ENCODE results near the gene ETV6.

Gene ETV6

GRCh38 chr12:11782914-11783420 lies 133.5 kb downstream of the ETV6 start:
- Histone ChIP-seq H3K18ac (ENCODE audit: low read length) (no peak overlapping the region), H3K4me3 (ENCODE audit: low read length) (no peak overlapping the region), H3K27ac (ENCODE audit: low read depth, low read length) (no peak overlapping the region), H2BK120ac (ENCODE audit: low read depth, low read length) (no peak overlapping the region), H3K79me2 (ENCODE audit: control insufficient read depth, insufficient read depth, low read length) (no peaks in the 10 kb centered on the region), H3K4me1 (ENCODE audit: control insufficient read depth, low read depth, low read length) (no peaks in the 10 kb centered on the region), H3K56ac (ENCODE audit: low read length) (no peak overlapping the region), H3K23ac (ENCODE audit: low read length) (no peak overlapping the region), H3K4me2 (ENCODE audit: low read length) (no peak overlapping the region), H3K4ac (ENCODE audit: low read depth, low read length) (no peak overlapping the region), H4K5ac (ENCODE audit: low read length) (no peak overlapping the region), H3K27me3 (ENCODE audit: insufficient read depth, low read length, poor library complexity) (no peaks in the 10 kb centered on the region), H2AK5ac (ENCODE audit: low read length) (no peak overlapping the region), H3K36me3 (ENCODE audit: control insufficient read depth, insufficient read depth, low read length) (no peaks in the 10 kb centered on the region), H3K9ac (ENCODE audit: low read length) (no peak overlapping the region), H2BK5ac (ENCODE audit: low read length) (no peak overlapping the region), H2BK15ac (replicated peaks; ENCODE audit: low read depth) (no peak overlapping the region), H3K79me1 (ENCODE audit: low read length) (no peaks in the 10 kb centered on the region), H4K8ac (ENCODE audit: low read depth, low read length) (no peak overlapping the region)
- WGBS (ENCODE audit: extremely low coverage, insufficient coverage, low lambda C conversion rate), result no CpG with 5 or more reads among the region's 3 CpGs
- DNase-seq, result no peak

DNA sequence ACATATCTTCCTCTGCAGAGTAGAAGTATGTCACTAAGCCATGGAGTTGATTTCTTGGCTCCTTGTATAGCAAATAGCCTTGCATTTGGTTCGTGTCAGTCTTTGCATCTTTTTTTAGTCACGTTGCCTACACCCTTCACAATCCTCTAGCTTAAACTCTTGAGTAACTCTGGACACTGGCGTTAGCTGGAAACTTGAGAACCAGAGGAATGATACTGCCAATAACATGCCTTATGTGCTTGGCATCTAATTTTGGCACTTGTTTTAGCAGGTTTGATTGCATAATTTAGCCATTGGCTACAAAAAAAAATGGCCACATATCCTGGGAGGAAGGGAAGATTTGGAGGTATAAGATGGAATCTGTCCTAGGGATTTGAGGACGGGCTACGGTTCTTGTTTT lies 136.2 kb downstream of the ETV6 start:
- H3K4me3 ChIP-seq (ENCODE audit: low read length), result no peak overlapping the region
- H3K18ac ChIP-seq (ENCODE audit: low read length), result no peak overlapping the region
- no peak overlapping the region for H3K27ac ChIP-seq (ENCODE audit: low read depth, low read length)
- no peak overlapping the region for H4K5ac ChIP-seq (ENCODE audit: low read length)
- H3K4ac ChIP-seq (ENCODE audit: low read depth, low read length), result no peak overlapping the region
- H3K23ac ChIP-seq (ENCODE audit: low read length), result no peak overlapping the region
- no peaks in the 10 kb centered on the region for H3K4me1 ChIP-seq (ENCODE audit: control insufficient read depth, low read depth, low read length)
- no peak overlapping the region for H2BK5ac ChIP-seq (ENCODE audit: low read length)
- no peak overlapping the region for H3K56ac ChIP-seq (ENCODE audit: low read length)
- no peak overlapping the region for H4K8ac ChIP-seq (ENCODE audit: low read depth, low read length)
- no peak overlapping the region for H2AK5ac ChIP-seq (ENCODE audit: low read length)
- WGBS (ENCODE audit: extremely low coverage, insufficient coverage, low lambda C conversion rate), result no CpG with 5 or more reads among the region's 5 CpGs
- no peak overlapping the region for H2BK15ac ChIP-seq (replicated peaks; ENCODE audit: low read depth)
- H3K27me3 ChIP-seq (ENCODE audit: insufficient read depth, low read length, poor library complexity), result no peaks in the 10 kb centered on the region
- no peak overlapping the region for H2BK120ac ChIP-seq (ENCODE audit: low read depth, low read length)
- no peaks in the 10 kb centered on the region for H3K36me3 ChIP-seq (ENCODE audit: control insufficient read depth, insufficient read depth, low read length)
- no peak for DNase-seq
- H3K4me2 ChIP-seq (ENCODE audit: low read length), result no peak overlapping the region
- H3K79me2 ChIP-seq (ENCODE audit: control insufficient read depth, insufficient read depth, low read length), result no peaks in the 10 kb centered on the region
- H3K79me1 ChIP-seq (ENCODE audit: low read length), result no peaks in the 10 kb centered on the region
- no peak overlapping the region for H3K9ac ChIP-seq (ENCODE audit: low read length)

DNA sequence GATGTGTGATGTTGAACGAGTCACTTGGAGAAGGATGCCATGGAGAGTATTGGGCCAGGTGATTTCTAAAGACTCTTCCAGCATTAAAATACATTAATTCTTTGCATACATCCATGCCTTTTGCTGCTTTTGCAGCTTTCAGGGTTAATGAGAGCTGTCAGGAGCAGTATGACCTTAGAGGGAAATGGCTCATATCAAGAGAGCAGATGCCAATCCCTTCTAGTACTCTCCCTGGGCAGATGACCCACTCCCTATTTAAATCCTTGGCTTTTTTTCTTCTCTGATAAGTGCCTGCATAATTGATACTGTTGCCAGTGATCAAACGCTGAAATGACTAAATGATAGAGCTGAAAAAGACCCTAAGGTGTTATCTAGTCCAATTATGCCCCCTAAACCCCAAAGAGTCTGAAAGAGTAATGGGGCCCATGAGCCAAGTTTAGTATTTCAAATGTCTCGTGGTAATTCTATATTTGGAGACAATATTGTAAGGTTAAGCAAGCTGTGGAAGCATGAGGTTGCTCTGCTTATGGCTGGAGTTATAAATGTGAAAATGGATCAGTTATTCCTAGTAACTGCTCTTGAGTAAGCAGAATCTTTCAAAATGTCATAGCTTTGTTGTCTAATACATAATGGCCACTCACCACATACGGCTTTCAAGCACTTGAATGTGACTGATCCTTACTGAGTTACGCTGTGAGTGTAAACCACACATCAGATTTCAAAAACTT lies 137.3 kb downstream of the ETV6 start:
- H4K5ac ChIP-seq (ENCODE audit: low read length), result no peak overlapping the region
- no peak overlapping the region for H3K9ac ChIP-seq (ENCODE audit: low read length)
- no CpG with 5 or more reads among the region's 5 CpGs for WGBS (ENCODE audit: extremely low coverage, insufficient coverage, low lambda C conversion rate)
- H2AK5ac ChIP-seq (ENCODE audit: low read length), result no peak overlapping the region
- H3K27me3 ChIP-seq (ENCODE audit: insufficient read depth, low read length, poor library complexity), result no peaks in the 10 kb centered on the region
- no peaks in the 10 kb centered on the region for H3K79me2 ChIP-seq (ENCODE audit: control insufficient read depth, insufficient read depth, low read length)
- no peak overlapping the region for H3K4me2 ChIP-seq (ENCODE audit: low read length)
- H3K27ac ChIP-seq (ENCODE audit: low read depth, low read length), result no peak overlapping the region
- H2BK5ac ChIP-seq (ENCODE audit: low read length), result no peak overlapping the region
- no peaks in the 10 kb centered on the region for H3K4me1 ChIP-seq (ENCODE audit: control insufficient read depth, low read depth, low read length)
- H3K56ac ChIP-seq (ENCODE audit: low read length), result no peak overlapping the region
- no peaks in the 10 kb centered on the region for H3K79me1 ChIP-seq (ENCODE audit: low read length)
- H3K4me3 ChIP-seq (ENCODE audit: low read length), result no peak overlapping the region
- DNase-seq, result no peak
- H2BK15ac ChIP-seq (replicated peaks; ENCODE audit: low read depth), result no peak overlapping the region
- H3K4ac ChIP-seq (ENCODE audit: low read depth, low read length), result no peak overlapping the region
- H2BK120ac ChIP-seq (ENCODE audit: low read depth, low read length), result no peak overlapping the region
- H4K8ac ChIP-seq (ENCODE audit: low read depth, low read length), result no peak overlapping the region
- no peak overlapping the region for H3K18ac ChIP-seq (ENCODE audit: low read length)
- H3K36me3 ChIP-seq (ENCODE audit: control insufficient read depth, insufficient read depth, low read length), result no peaks in the 10 kb centered on the region
- H3K23ac ChIP-seq (ENCODE audit: low read length), result no peak overlapping the region

DNA sequence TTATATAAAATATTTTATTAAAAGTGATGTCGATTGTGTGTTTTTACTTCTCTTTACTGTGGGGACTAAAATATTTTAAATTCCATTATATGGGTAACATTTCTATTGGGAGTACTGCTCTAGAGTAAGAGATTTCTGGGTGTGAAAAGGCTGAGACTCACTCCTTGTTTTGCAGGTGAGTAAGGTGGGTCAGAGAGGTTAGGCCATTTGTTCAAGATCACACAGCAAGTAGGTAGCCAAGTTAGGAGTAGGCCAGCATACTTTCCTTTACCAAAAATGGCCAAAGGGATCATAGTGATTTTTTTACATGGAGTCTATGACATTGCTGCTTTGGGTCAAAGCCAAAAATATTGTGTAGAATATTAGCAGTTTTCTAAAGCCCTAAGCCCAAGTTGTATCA lies 138.0 kb downstream of the ETV6 start:
- Histone ChIP-seq H3K4me2 (ENCODE audit: low read length) (no peak overlapping the region), H2BK5ac (ENCODE audit: low read length) (no peak overlapping the region), H3K23ac (ENCODE audit: low read length) (no peak overlapping the region), H3K9ac (ENCODE audit: low read length) (no peak overlapping the region), H3K56ac (ENCODE audit: low read length) (no peak overlapping the region), H3K79me1 (ENCODE audit: low read length) (no peaks in the 10 kb centered on the region), H2AK5ac (ENCODE audit: low read length) (no peak overlapping the region), H3K4me3 (ENCODE audit: low read length) (no peak overlapping the region), H2BK120ac (ENCODE audit: low read depth, low read length) (no peak overlapping the region), H4K5ac (ENCODE audit: low read length) (no peak overlapping the region), H2BK15ac (replicated peaks; ENCODE audit: low read depth) (no peak overlapping the region), H4K8ac (ENCODE audit: low read depth, low read length) (no peak overlapping the region), H3K4ac (ENCODE audit: low read depth, low read length) (no peak overlapping the region), H3K4me1 (ENCODE audit: control insufficient read depth, low read depth, low read length) (no peaks in the 10 kb centered on the region), H3K79me2 (ENCODE audit: control insufficient read depth, insufficient read depth, low read length) (no peaks in the 10 kb centered on the region), H3K27me3 (ENCODE audit: insufficient read depth, low read length, poor library complexity) (no peaks in the 10 kb centered on the region), H3K27ac (ENCODE audit: low read depth, low read length) (no peak overlapping the region), H3K18ac (ENCODE audit: low read length) (no peak overlapping the region), H3K36me3 (ENCODE audit: control insufficient read depth, insufficient read depth, low read length) (no peaks in the 10 kb centered on the region)
- 100% methylated on average over 1 of the region's 1 CpG for WGBS (ENCODE audit: extremely low coverage, insufficient coverage, low lambda C conversion rate)
- no peak for DNase-seq

- Histone ChIP-seq H2BK120ac (ENCODE audit: low read depth, low read length) (no peak overlapping the region), H3K4me2 (ENCODE audit: low read length) (no peak overlapping the region), H3K4ac (ENCODE audit: low read depth, low read length) (no peak overlapping the region), H3K4me1 (ENCODE audit: control insufficient read depth, low read depth, low read length) (no peaks in the 10 kb centered on the region), H3K79me2 (ENCODE audit: control insufficient read depth, insufficient read depth, low read length) (no peaks in the 10 kb centered on the region), H3K9ac (ENCODE audit: low read length) (no peak overlapping the region), H3K18ac (ENCODE audit: low read length) (no peak overlapping the region), H3K56ac (ENCODE audit: low read length) (no peak overlapping the region), H2BK5ac (ENCODE audit: low read length) (no peak overlapping the region), H3K27me3 (ENCODE audit: insufficient read depth, low read length, poor library complexity) (no peaks in the 10 kb centered on the region), H3K23ac (ENCODE audit: low read length) (no peak overlapping the region), H3K4me3 (ENCODE audit: low read length) (no peak overlapping the region), H2AK5ac (ENCODE audit: low read length) (no peak overlapping the region), H3K36me3 (ENCODE audit: control insufficient read depth, insufficient read depth, low read length) (no peaks in the 10 kb centered on the region), H2BK15ac (replicated peaks; ENCODE audit: low read depth) (no peak overlapping the region), H3K79me1 (ENCODE audit: low read length) (no peaks in the 10 kb centered on the region), H3K27ac (ENCODE audit: low read depth, low read length) (no peak overlapping the region), H4K8ac (ENCODE audit: low read depth, low read length) (no peak overlapping the region), H4K5ac (ENCODE audit: low read length) (no peak overlapping the region)
- no peak for DNase-seq
- no CpG with 5 or more reads among the region's 6 CpGs for WGBS (ENCODE audit: extremely low coverage, insufficient coverage, low lambda C conversion rate)
Measured at GRCh38 chr12:11787933-11788849, 138.7 kb downstream of the ETV6 start.

All from mesendoderm (in vitro differentiated cells).